Suprapubic skin (tissue), 4 donors: Measurements from ENCODE around the gene TMEM35A. TPM values are rescaled to one million over a fixed set of nuclear protein-coding genes. Genes with fewer than 3 reads are reported as not detected.
A peak's percentile ranks its signal among the peaks of the same experiment; 100 is the strongest.
"Not testable (repeated sequence)": the region's sequence is repeated elsewhere in the genome, so short reads cannot be mapped to it uniquely, and the experiment has no call there.

Source experiments
- DNase-seq, 2 donors: peaks; one replicate each; pipeline ENCODE4 v3.0.0-alpha.2; 2019; ENCODE audit warnings: low spot score in 2 of 2
- H3K27ac ChIP-seq: fragments of 200-600 bp; sonication (generic); one replicate; pipeline ENCODE4 v1.5.1; 2019
- H3K27me3 ChIP-seq: fragments of 200-600 bp; sonication (generic); one replicate; pipeline ENCODE4 v1.5.1; 2019
- H3K36me3 ChIP-seq: fragments of 200-600 bp; sonication (generic); one replicate; pipeline ENCODE4 v1.5.1; 2019
- H3K4me1 ChIP-seq: fragments of 200-600 bp; sonication (generic); one replicate; pipeline ENCODE4 v1.5.1; 2019
- H3K4me3 ChIP-seq: fragments of 200-600 bp; sonication (generic); one replicate; pipeline ENCODE4 v1.5.1; 2019; ENCODE audit warnings: mild to moderate bottlenecking
- H3K9me3 ChIP-seq: fragments of 200-600 bp; sonication (generic); one replicate; pipeline ENCODE4 v1.5.1; 2019
- CTCF ChIP-seq, 2 donors: fragments of 200-600 bp in 1 of 2; fragments of 450-650 bp in 1 of 2; sonication (generic) in 1 of 2; IDR thresholded peaks; one replicate each; pipeline ENCODE4 v1.5.1; 2016 to 2019; ENCODE audit warnings: antibody characterized with exemption in 2 of 2, mild to moderate bottlenecking in 1 of 2, moderate library complexity in 1 of 2
- EP300 ChIP-seq: sonication (generic); formaldehyde crosslinking; IDR thresholded peaks from one replicate; pipeline ENCODE4 v1.6.1; 2017; ENCODE audit warnings: antibody characterized with exemption
- POLR2A ChIP-seq, 2 donors: fragments of 450-650 bp; IDR thresholded peaks; one replicate each; pipeline ENCODE4 v1.6.1; 2017; ENCODE audit warnings: antibody characterized with exemption in 2 of 2, mild to moderate bottlenecking in 2 of 2, moderate library complexity in 2 of 2
- POLR2AphosphoS5 ChIP-seq, 3 donors: sonication (generic); formaldehyde crosslinking; IDR thresholded peaks; one replicate each; pipeline ENCODE4 v1.6.1; 2017; ENCODE audit warnings: antibody characterized with exemption in 3 of 3
- WGBS: methylation state at CpG from one replicate; pipeline ENCODE4 v1.1.5; 2018; 5-methylcytosine and 5-hydroxymethylcytosine counted together
- total RNA-seq, 4 donors: library from RNA; depleted of rRNA; stranded (reverse); fragments of >200 nt; gene quantifications; one replicate each; pipeline ENCODE4 v1.1.0, GENCODE V29; 2016

Gene TMEM35A
- total RNA-seq, 4 donors from 2014 or later = 0.21 TPM; not detected in 3

- Histone ChIP-seq H3K27me3 (no peaks in the 10 kb centered on the region), H3K27ac (peak within 1 kb of the TSS; percentile 94), H3K36me3 (no peaks in the 10 kb centered on the region), H3K9me3 (no peaks in the 10 kb centered on the region), H3K4me1 (peaks cover 5% of the 10 kb centered on the region), H3K4me3 (peak within 1 kb of the TSS; percentile 62)
- DNase-seq = peak; percentile 87 to 88
- TF ChIP-seq POLR2AphosphoS5 (IDR thresholded peaks at IDR 0.05) (no peak), POLR2A (IDR thresholded peaks at IDR 0.05) (no peak), EP300 (no peak), CTCF (IDR thresholded peaks at IDR 0.05) (no peak)
- 39% methylated on average over 31 of the region's 43 CpGs for WGBS
Observed at GRCh38 chrX:101051549-101052302, 27.0 kb upstream of the TMEM35A start, which contains the start of gene TRMT2B. TSS of gene TRMT2B (minus strand) at chrX:101052111. CDS start at chrX:101042289, 9,822 bp downstream.

GRCh38 chrX:101056551-101056950 lies 22.1 kb upstream of the TMEM35A start:
- not testable (repeated sequence) for H3K27ac ChIP-seq, H3K27me3 ChIP-seq, H3K4me3 ChIP-seq, H3K9me3 ChIP-seq, DNase-seq, H3K36me3 ChIP-seq, H3K4me1 ChIP-seq
- 76% methylated on average over 4 of the region's 4 CpGs for WGBS

- no peak for DNase-seq
- no peaks in the 10 kb centered on the region for H3K36me3 ChIP-seq
- WGBS = 80% methylated on average over 3 of the region's 3 CpGs
- H3K9me3 ChIP-seq = no peaks in the 10 kb centered on the region
- no peak overlapping the region for H3K4me3 ChIP-seq
- H3K27ac ChIP-seq = no peak overlapping the region
- no peaks in the 10 kb centered on the region for H3K27me3 ChIP-seq
- TF ChIP-seq EP300 (no peak), CTCF (IDR thresholded peaks at IDR 0.05) (no peak), POLR2AphosphoS5 (IDR thresholded peaks at IDR 0.05) (no peak), POLR2A (IDR thresholded peaks at IDR 0.05) (no peak)
- no peaks in the 10 kb centered on the region for H3K4me1 ChIP-seq
Observed at GRCh38 chrX:101057093-101057714, 21.5 kb upstream of the TMEM35A start.

GRCh38 chrX:101062176-101062575 lies 16.5 kb upstream of the TMEM35A start:
- Histone ChIP-seq H3K36me3 (no peaks in the 10 kb centered on the region), H3K27me3 (no peaks in the 10 kb centered on the region), H3K4me3 (no peak overlapping the region), H3K9me3 (no peaks in the 10 kb centered on the region), H3K27ac (no peak overlapping the region), H3K4me1 (no peaks in the 10 kb centered on the region)
- no peak for DNase-seq
- TF ChIP-seq POLR2A (IDR thresholded peaks at IDR 0.05) (no peak), EP300 (no peak), CTCF (IDR thresholded peaks at IDR 0.05) (no peak), POLR2AphosphoS5 (IDR thresholded peaks at IDR 0.05) (no peak)

GRCh38 chrX:101071582-101071981 lies 7.1 kb upstream of the TMEM35A start:
- H3K27me3 ChIP-seq = no peaks in the 10 kb centered on the region
- TF ChIP-seq POLR2A (IDR thresholded peaks at IDR 0.05) (no peak), CTCF (IDR thresholded peaks at IDR 0.05) (no peak)
- WGBS = 60% methylated on average over 3 of the region's 3 CpGs
- no peak overlapping the region for H3K27ac ChIP-seq
- no peak overlapping the region for H3K4me3 ChIP-seq
- no peak for DNase-seq
- no peaks in the 10 kb centered on the region for H3K4me1 ChIP-seq
- no peaks in the 10 kb centered on the region for H3K36me3 ChIP-seq
- H3K9me3 ChIP-seq = no peaks in the 10 kb centered on the region
